KMS-11 (cell line): ENCODE measurements around the gene TRIP11.

ENCODE experiments used
- H2AFZ ChIP-seq: fragments of 200-600 bp; sonication (generic); 2 replicates; pipeline ENCODE4 v1.6.1; 2016; ENCODE audit warnings: antibody characterized with exemption, mixed run types, low read depth
- H3K27ac ChIP-seq: fragments of 200-600 bp; sonication (generic); 2 replicates; pipeline ENCODE4 v1.6.1; 2016; ENCODE audit warnings: mild to moderate bottlenecking, mixed run types
- H3K27me3 ChIP-seq: fragments of 200-600 bp; sonication (generic); 2 replicates; pipeline ENCODE4 v1.6.1; 2017; ENCODE audit warnings: mild to moderate bottlenecking, low read depth, mixed run types, moderate library complexity; ENCODE audit not compliant: insufficient read depth
- H3K36me3 ChIP-seq: fragments of 200-600 bp; sonication (generic); 2 replicates; pipeline ENCODE4 v1.6.1; 2017; ENCODE audit warnings: mild to moderate bottlenecking, mixed run types; ENCODE audit not compliant: insufficient read depth
- H3K4me1 ChIP-seq: fragments of 200-600 bp; sonication (generic); 2 replicates; pipeline ENCODE4 v1.6.1; 2016; ENCODE audit warnings: mild to moderate bottlenecking, low read depth, mixed run types; ENCODE audit not compliant: poor library complexity, severe bottlenecking
- H3K4me2 ChIP-seq: fragments of 200-600 bp; sonication (generic); 2 replicates; pipeline ENCODE4 v1.7.0; 2016; ENCODE audit warnings: mild to moderate bottlenecking, mixed run types
- H3K4me3 ChIP-seq: fragments of 200-600 bp; sonication (generic); IDR thresholded peaks from 2 replicates; pipeline ENCODE4 v1.6.1; 2017; ENCODE audit warnings: low read depth, low read length, mixed read lengths; ENCODE audit not compliant: insufficient read depth
- H3K79me2 ChIP-seq: fragments of 200-600 bp; sonication (generic); 2 replicates; pipeline ENCODE4 v1.6.1; 2016; ENCODE audit warnings: low read depth, mixed run types; ENCODE audit not compliant: insufficient read depth
- H3K9ac ChIP-seq: fragments of 200-600 bp; sonication (generic); 2 replicates; pipeline ENCODE4 v1.6.1; 2016; ENCODE audit warnings: mild to moderate bottlenecking, mixed run types
- H4K20me1 ChIP-seq: fragments of 200-600 bp; sonication (generic); 2 replicates; pipeline ENCODE4 v1.6.1; 2016; ENCODE audit warnings: mild to moderate bottlenecking, mixed run types; ENCODE audit not compliant: insufficient read depth
- TF ChIP-seq, protein P1 (sequence below): fragments of 200-600 bp; sonication (generic); conservative IDR thresholded peaks from 2 replicates; pipeline ENCODE4 v1.6.1; 2017; ENCODE audit warnings: low read depth, mild to moderate bottlenecking, antibody characterized with exemption, low read length, moderate library complexity, mixed read lengths

The TRIP11 gene

DNA sequence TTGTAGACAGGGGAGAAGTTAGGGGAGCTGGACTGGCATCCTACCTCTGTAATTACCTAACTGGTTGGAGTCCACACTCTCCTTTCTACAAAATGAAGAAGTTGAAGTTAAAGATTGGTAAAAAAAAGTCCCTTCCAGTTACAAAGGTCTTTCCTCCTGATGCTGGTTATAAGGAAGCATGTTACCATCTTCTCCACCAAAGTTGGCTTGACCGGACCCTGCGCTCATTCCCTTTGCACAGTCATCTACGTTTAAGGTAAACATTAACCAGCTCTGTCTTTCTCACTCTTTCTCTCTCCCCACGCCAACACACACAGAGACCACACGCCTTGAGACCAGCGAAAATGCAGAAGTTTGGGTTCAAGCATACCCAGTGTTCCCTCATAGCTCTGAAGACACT lies 104.3 kb downstream of the TRIP11 start:
- no peaks in the 10 kb centered on the region for H4K20me1 ChIP-seq
- no peaks in the 10 kb centered on the region for H3K79me2 ChIP-seq
- no peak overlapping the region for H3K27ac ChIP-seq
- H3K36me3 ChIP-seq: no peaks in the 10 kb centered on the region
- H3K9ac ChIP-seq: no peak overlapping the region
- H3K4me2 ChIP-seq: no peak overlapping the region
- no peaks in the 10 kb centered on the region for H3K4me1 ChIP-seq
- H2AFZ ChIP-seq: no peak overlapping the region
- H3K27me3 ChIP-seq: no peaks in the 10 kb centered on the region
- TF ChIP-seq, protein P1, sequence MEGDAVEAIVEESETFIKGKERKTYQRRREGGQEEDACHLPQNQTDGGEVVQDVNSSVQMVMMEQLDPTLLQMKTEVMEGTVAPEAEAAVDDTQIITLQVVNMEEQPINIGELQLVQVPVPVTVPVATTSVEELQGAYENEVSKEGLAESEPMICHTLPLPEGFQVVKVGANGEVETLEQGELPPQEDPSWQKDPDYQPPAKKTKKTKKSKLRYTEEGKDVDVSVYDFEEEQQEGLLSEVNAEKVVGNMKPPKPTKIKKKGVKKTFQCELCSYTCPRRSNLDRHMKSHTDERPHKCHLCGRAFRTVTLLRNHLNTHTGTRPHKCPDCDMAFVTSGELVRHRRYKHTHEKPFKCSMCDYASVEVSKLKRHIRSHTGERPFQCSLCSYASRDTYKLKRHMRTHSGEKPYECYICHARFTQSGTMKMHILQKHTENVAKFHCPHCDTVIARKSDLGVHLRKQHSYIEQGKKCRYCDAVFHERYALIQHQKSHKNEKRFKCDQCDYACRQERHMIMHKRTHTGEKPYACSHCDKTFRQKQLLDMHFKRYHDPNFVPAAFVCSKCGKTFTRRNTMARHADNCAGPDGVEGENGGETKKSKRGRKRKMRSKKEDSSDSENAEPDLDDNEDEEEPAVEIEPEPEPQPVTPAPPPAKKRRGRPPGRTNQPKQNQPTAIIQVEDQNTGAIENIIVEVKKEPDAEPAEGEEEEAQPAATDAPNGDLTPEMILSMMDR: no peak
- no peak overlapping the region for H3K4me3 ChIP-seq

DNA sequence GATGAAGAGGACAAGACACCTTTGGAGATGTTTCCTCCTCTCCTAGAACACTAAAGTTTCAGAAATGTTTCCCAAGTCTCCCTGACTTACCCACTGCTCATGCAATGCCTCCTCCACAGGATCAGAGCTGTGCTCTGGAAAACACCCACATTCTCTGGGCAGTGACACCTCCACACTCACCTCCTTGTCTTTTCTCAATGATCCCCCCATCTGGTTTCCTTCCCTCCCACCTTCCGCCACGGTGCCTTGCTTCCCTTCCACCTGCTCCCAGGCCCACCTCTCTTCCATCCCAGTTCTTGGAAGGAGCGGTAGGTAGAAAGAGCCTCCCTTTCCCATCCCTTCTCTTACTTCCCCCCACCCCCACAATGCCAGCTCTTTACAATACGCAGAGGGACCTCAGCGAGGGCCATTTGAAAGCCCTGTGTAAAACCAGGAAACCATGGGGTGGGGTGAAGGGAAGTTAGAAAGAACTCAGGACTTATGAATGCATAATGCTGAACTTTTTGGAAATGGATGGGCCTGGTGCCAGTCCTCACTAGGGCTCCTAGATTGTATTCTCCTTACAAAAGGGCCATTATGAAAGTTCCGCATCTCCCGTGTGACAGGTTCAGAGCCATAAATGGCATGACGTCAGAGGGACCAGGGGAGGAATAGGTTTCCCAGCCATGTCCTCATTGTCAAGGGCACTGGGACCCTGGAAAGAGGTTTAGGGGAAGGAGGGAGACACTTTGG lies 105.1 kb downstream of the TRIP11 start:
- H3K4me3 ChIP-seq: no peak overlapping the region

DNA sequence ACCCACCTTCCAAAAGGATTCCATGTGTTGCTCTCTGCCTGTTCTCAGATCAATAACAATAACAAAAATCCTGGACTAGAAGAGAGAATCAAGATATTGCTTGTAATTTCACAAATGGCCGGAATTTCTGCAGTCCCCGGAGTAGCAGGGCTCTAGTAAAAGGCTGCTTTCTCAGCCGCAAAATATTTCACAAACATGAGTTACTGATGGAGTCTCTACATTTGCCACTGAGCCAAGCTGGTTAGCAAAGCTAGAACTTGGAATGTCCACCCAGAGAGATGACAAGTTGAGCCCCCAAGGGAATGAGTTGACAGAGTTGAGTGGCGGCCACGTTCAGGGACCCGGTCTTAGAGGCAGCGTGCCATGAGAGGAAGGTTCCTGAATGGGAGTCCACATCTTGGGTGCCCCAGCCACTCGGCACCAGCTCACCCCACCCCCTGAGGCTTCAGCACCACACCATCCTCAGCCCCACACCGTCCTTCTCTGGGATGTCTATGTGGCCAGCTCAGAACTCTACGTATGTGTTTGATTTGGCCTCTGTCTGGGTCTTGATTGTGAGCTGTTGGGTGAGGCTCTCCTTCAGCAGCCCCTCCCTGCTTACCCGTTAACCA lies 108.3 kb downstream of the TRIP11 start:
- Histone ChIP-seq H3K27ac (no peak overlapping the region), H3K9ac (no peak overlapping the region), H3K27me3 (no peaks in the 10 kb centered on the region), H4K20me1 (no peaks in the 10 kb centered on the region), H3K4me2 (no peak overlapping the region), H3K79me2 (no peaks in the 10 kb centered on the region), H3K4me3 (no peak overlapping the region), H2AFZ (no peak overlapping the region), H3K36me3 (no peaks in the 10 kb centered on the region), H3K4me1 (no peaks in the 10 kb centered on the region)
- TF ChIP-seq, protein P1: no peak

More for the DNA sequence above, 105.1 kb downstream of the TRIP11 start:
- Histone ChIP-seq H4K20me1 (no peaks in the 10 kb centered on the region), H2AFZ (no peak overlapping the region), H3K27ac (no peak overlapping the region), H3K27me3 (no peaks in the 10 kb centered on the region), H3K4me2 (no peak overlapping the region), H3K9ac (no peak overlapping the region), H3K79me2 (no peaks in the 10 kb centered on the region), H3K4me1 (no peaks in the 10 kb centered on the region), H3K36me3 (no peaks in the 10 kb centered on the region)
- TF ChIP-seq, protein P1: no peak

DNA sequence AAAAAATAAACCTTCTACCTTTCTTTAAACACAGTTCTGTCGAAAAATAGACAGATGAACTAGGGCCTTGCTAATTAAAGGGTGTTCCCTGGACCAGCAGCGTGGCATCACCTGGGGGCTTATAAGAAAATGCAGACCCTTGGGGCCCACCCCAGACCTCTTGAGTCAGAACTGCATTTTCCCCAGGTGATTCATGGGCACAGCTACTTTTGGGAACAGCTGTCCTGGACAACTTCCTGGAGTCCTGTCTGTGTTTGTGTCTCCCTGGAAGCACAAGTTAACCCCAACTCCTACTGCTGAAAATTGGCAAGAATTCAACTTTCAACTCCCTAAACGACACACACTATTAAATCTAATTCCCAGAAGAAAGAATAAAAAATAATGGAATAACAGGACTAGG lies 110.2 kb downstream of the TRIP11 start:
- no peaks in the 10 kb centered on the region for H4K20me1 ChIP-seq
- no peaks in the 10 kb centered on the region for H3K36me3 ChIP-seq
- no peak overlapping the region for H3K4me2 ChIP-seq
- H3K79me2 ChIP-seq: no peaks in the 10 kb centered on the region
- H3K4me1 ChIP-seq: no peaks in the 10 kb centered on the region
- no peak overlapping the region for H3K9ac ChIP-seq
- H2AFZ ChIP-seq: no peak overlapping the region
- TF ChIP-seq, protein P1: no peak
- no peaks in the 10 kb centered on the region for H3K27me3 ChIP-seq
- H3K4me3 ChIP-seq: no peak overlapping the region
- no peak overlapping the region for H3K27ac ChIP-seq
